K562 (cell line): ENCODE data around the gene PTPN9. TPM values are rescaled to one million over a fixed set of nuclear protein-coding genes. Genes with fewer than 3 reads are reported as not detected.

Source experiments
- ATAC-seq: fragments of 200-7000 bp; cut with Tn5 transposase; 3 replicates; pipeline ENCODE4 v1.9.1; 2020; ENCODE audit warnings: moderate library complexity
- BruUV-seq: library from RNA; stranded (reverse); fragments of 400-500 nt; replicated peaks from 2 replicates; lab custom pipeline; 2021; lab: Mats Ljungman, UMichigan
- CTCF ChIA-PET: fragments of 300-600 bp; formaldehyde crosslinking; extraction: SDS; loops from one replicate; lab custom pipeline; 2021; ENCODE audit warnings: low intra/inter-chr PET ratio; lab: Yijun Ruan, JAX
- POLR2A ChIA-PET: fragments of 300-600, 350-650 bp; sonication (Branson Sonifier 250); formaldehyde crosslinking; extraction: SDS; loops from one replicate; lab custom pipeline; 2021; ENCODE audit warnings: antibody characterized with exemption, inconsistent platforms; lab: Yijun Ruan, JAX
- DNase-seq, 4 experiments: peaks; one replicate each; pipeline versions ENCODE4 v3.0.0 to v3.0.0-alpha.2; 2011 to 2018; ENCODE audit warnings: low spot score in 3 of 4, mixed read lengths in 3 of 4; ENCODE audit errors: extremely low read depth in 1 of 4
- FAIRE-seq: peaks from 2 replicates; lab custom pipeline; 2011; peaks lifted over from hg19 to GRCh38; lab: Jason Lieb, UNC
- H2AFZ ChIP-seq: 2 replicates; pipeline ENCODE4 v1.6.0; 2011; ENCODE audit warnings: low read depth, low read length, control low read depth, inconsistent platforms
- H3K27ac ChIP-seq: fragments of 200-600 bp; 3 replicates; pipeline ENCODE4 v1.8.0; 2011; ENCODE audit warnings: low read depth, mild to moderate bottlenecking, control low read depth, inconsistent platforms, low read length, moderate library complexity, mixed read lengths; ENCODE audit errors: extremely low read depth
- H3K27me3 ChIP-seq, 2 experiments: fragments of 300-600 bp in 1 of 2; 2 replicates in 1 of 2; 3 replicates in 1 of 2; pipeline versions ENCODE4 v1.6.0 to v1.8.0; 2011; ENCODE audit warnings: inconsistent platforms in 2 of 2, low read length in 2 of 2, mild to moderate bottlenecking in 1 of 2, mixed read lengths in 1 of 2, moderate library complexity in 1 of 2; ENCODE audit not compliant: control insufficient read depth in 2 of 2, insufficient read depth in 2 of 2
- H3K36me3 ChIP-seq: fragments of 300-600 bp; 3 replicates; pipeline ENCODE4 v1.8.0; 2011; ENCODE audit warnings: mild to moderate bottlenecking, low read length, inconsistent platforms; ENCODE audit not compliant: control insufficient read depth, insufficient read depth
- H3K4me1 ChIP-seq, 2 experiments: fragments of 200-600 bp in 1 of 2; replicated peaks in 1 of 2; 2 replicates in 1 of 2; 3 replicates in 1 of 2; pipeline versions ENCODE4 v1.5.1 to v1.8.0; 2011; ENCODE audit warnings: inconsistent platforms in 2 of 2, low read length in 2 of 2, mild to moderate bottlenecking in 1 of 2, mixed read lengths in 1 of 2, moderate library complexity in 1 of 2; ENCODE audit not compliant: control insufficient read depth in 2 of 2, insufficient read depth in 2 of 2
- H3K4me2 ChIP-seq: 2 replicates; pipeline ENCODE4 v1.6.1; 2011; ENCODE audit warnings: low read length, control low read depth, inconsistent platforms, mixed read lengths; ENCODE audit not compliant: insufficient read depth
- H3K4me3 ChIP-seq: fragments of 200-600 bp; sonication (generic), shearing (Covaris generic); 2 replicates; pipeline ENCODE4 v1.5.1; 2016; ENCODE audit warnings: control low read depth, inconsistent platforms
- H3K79me2 ChIP-seq: fragments of 200-600 bp; 3 replicates; pipeline ENCODE4 v1.8.0; 2011; ENCODE audit warnings: low read length, inconsistent platforms; ENCODE audit not compliant: control insufficient read depth, insufficient read depth
- H3K9ac ChIP-seq, 2 experiments: 2 replicates each; pipeline versions ENCODE4 v1.6.0 to v1.6.1; 2011; ENCODE audit warnings: low read depth in 2 of 2, low read length in 2 of 2, control low read depth in 1 of 2, inconsistent platforms in 1 of 2, mild to moderate bottlenecking in 1 of 2, mixed read lengths in 1 of 2; ENCODE audit not compliant: insufficient read depth in 1 of 2
- H3K9me1 ChIP-seq: one replicate; pipeline ENCODE4 v1.6.0; 2011; ENCODE audit warnings: inconsistent platforms, mild to moderate bottlenecking, low read length, moderate library complexity; ENCODE audit not compliant: control insufficient read depth, insufficient read depth
- H3K9me3 ChIP-seq: replicated peaks from 2 replicates; pipeline ENCODE4 v1.5.1; 2011; ENCODE audit warnings: low read depth, low read length, inconsistent platforms; ENCODE audit not compliant: control insufficient read depth, insufficient read depth
- H4K20me1 ChIP-seq: replicated peaks from 2 replicates; pipeline ENCODE4 v1.6.1; 2011; ENCODE audit warnings: low read length, inconsistent platforms, mixed read lengths; ENCODE audit not compliant: control insufficient read depth, insufficient read depth
- DNMT1 ChIP-seq: fragments of 450-650 bp; IDR thresholded peaks from 2 replicates; pipeline ENCODE4 v1.6.1; 2016; ENCODE audit warnings: antibody characterized with exemption, mild to moderate bottlenecking
- EZH2 ChIP-seq: IDR thresholded peaks from 2 replicates; pipeline ENCODE4 v1.6.1; 2012; ENCODE audit warnings: low read depth, mild to moderate bottlenecking, inconsistent platforms, low read length, borderline replicate concordance
- FOXJ2 ChIP-seq: fragments of 200-800 bp; sonication (Bioruptor generic); IDR thresholded peaks from 2 replicates; pipeline ENCODE4 v1.6.1; 2016; ENCODE audit warnings: missing genetic modification characterization, missing compliant biosample characterization
- LCOR ChIP-seq: sonication (generic); formaldehyde crosslinking; IDR thresholded peaks from 2 replicates; pipeline ENCODE4 v1.8.0; 2022; ENCODE audit warnings: mild to moderate bottlenecking, missing genetic modification reagents
- LEF1 ChIP-seq: fragments of 450-650 bp; IDR thresholded peaks from 2 replicates; pipeline ENCODE4 v1.6.1; 2016; ENCODE audit warnings: mild to moderate bottlenecking
- SMARCC2 ChIP-seq: fragments of 450-650 bp; IDR thresholded peaks from 2 replicates; pipeline ENCODE4 v1.6.1; 2017; ENCODE audit warnings: antibody characterized with exemption, moderate library complexity, mild to moderate bottlenecking, low read depth
- TEAD2 ChIP-seq: fragments of 450-650 bp; IDR thresholded peaks from 2 replicates; pipeline ENCODE4 v1.6.1; 2016; ENCODE audit warnings: missing genetic modification characterization, control low read depth, missing compliant biosample characterization
- ZNF407 ChIP-seq: fragments of 450-650 bp; IDR thresholded peaks from 2 replicates; pipeline ENCODE4 v1.6.1; 2016; ENCODE audit warnings: low read depth
- WGBS: fragments of 100-300 bp; shearing (Covaris generic); methylation state at CpG from one replicate; pipeline ENCODE4 v1.1.6; 2016; ENCODE audit warnings: low coverage, mixed read lengths; ENCODE audit not compliant: insufficient coverage; ENCODE audit errors: missing lambda C conversion rate; 5-methylcytosine and 5-hydroxymethylcytosine counted together
- in situ Hi-C: fragments of 300-500 bp; cut with MboI; formaldehyde crosslinking; loops from 4 replicates; pipeline ENCODE4 v1.15.0; 2018; ENCODE audit warnings: inconsistent platforms, mixed read lengths
- intact Hi-C: fragments of 100-400 bp; cut with micrococcal nuclease; formaldehyde crosslinking; loops from 2 replicates; pipeline ENCODE4 v1.14.2; 2022
- polyA plus RNA-seq, 8 experiments: library from polyadenylated mRNA; depleted of rRNA in 4 of 8; stranded (reverse) in 5 of 8; unstranded in 3 of 8; fragments of >200 nt; fragmentation: Nextera tagmentation in 2 of 8; fragmentation: Illumina TruSeq in 1 of 8; extraction: Ambion mirVana in 2 of 8; extraction: Trizol in 1 of 8; gene quantifications; 2 replicates each; pipeline versions ENCODE4 v1.2.1 to v1.2.3, GENCODE V29; 2011 to 2014; ENCODE audit warnings: inconsistent platforms in 1 of 8, missing spikeins in 1 of 8
- total RNA-seq, 7 experiments: library from RNA; depleted of rRNA in 6 of 7; stranded (reverse); fragments of >200 nt in 6 of 7; fragmentation: Illumina TruSeq in 2 of 7; extraction: Trizol in 2 of 7; gene quantifications; 2 replicates each; pipeline versions ENCODE4 v1.2.1 to v1.2.3, GENCODE V29; 2011 to 2021; ENCODE audit warnings: low replicate concordance in 1 of 7
- TF ChIP-seq, protein P1 (sequence below): fragments of 250-450 bp; sonication (Bioruptor Pico); IDR thresholded peaks from 2 replicates; pipeline ENCODE4 v1.4.0; 2020; ENCODE audit warnings: mild to moderate bottlenecking, moderate library complexity

PTPN9 gene
- total and polyA plus RNA-seq, 9 of the 15 experiments (the other 6 are each of a cell fraction or from before 2014, with no cell fraction given): 5.0 to 24.0 (median 14.2) TPM

DNA sequence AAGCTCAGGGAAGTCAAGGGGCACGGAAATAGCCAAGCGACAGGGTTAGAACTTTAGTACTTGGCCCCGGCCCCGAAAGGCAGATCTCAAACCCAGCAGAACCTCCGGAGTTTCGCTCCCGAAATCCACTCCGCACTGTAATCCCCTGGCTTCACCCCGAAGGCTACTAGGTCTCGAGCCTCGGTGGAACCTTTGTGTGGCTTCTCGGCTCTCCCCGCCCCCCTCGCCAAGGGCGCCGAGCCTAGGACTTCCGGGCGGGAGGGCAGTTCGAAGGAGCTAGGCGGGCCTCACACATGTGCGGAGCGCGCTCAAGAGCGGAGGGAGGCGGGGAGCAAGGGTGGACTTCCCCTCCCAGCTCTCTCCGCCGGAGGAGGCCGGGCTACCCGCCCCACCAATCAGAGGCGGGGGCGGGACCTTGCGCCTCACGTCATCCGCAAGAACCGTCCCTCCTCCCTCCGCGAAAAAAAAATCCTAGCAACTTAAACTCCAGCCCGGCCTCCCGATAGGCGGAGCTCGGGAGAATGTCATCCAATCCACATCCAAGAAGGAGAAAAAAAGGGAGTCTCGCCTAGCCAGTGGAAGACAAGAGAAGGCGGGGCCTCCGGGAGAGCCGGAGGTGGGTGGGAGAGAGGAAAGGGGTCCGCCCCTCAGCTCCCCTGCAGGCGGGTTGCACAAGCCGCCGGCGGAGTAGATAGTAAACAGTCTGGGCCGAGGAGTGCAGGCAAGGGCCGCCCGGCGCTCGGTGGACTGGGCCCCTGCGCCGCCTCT is 125.2 kb downstream of the PTPN9 start:
- peak overlapping the region; percentile 97 for H3K27ac ChIP-seq
- no peaks in the 10 kb centered on the region for H3K36me3 ChIP-seq
- no peaks in the 10 kb centered on the region for H3K9me3 ChIP-seq
- intact Hi-C loops: loop anchor here (1.0 to 5.0 kb wide), 2 partner anchors 86 to 123 kb away; partner anchors contain the start of genes MAN2C1 and PTPN9
- DNase-seq (peak; percentile 88 to 99 (median 92)), FAIRE-seq (peak; percentile 99), ATAC-seq (peak; percentile 64)
- H3K27me3 ChIP-seq: no peaks in the 10 kb centered on the region
- H3K9me1 ChIP-seq: no peaks in the 10 kb centered on the region
- H3K4me2 ChIP-seq: peak overlapping the region; percentile 99
- peaks cover 13 to 33% of the 10 kb centered on the region in 2 experiments; a peak in 3 of 5 replicates for H3K4me1 ChIP-seq
- peaks cover 6% of the 10 kb centered on the region for H4K20me1 ChIP-seq
- ChIA-PET CTCF (no interaction called here), POLR2A (interaction anchor here (0.6 to 1.8 kb wide), 18 partner anchors 10 to 446 kb away, joined by 3 to 7 read pairs (median 4); partner anchors contain the start of genes IMP3, MAN2C1 and SNUPN)
- H3K79me2 ChIP-seq: peaks cover 42% of the 10 kb centered on the region
- H3K9ac ChIP-seq: peak overlapping the region; percentile 98
- peak overlapping the region; percentile 86 for H3K4me3 ChIP-seq
- H2AFZ ChIP-seq: peak overlapping the region; percentile 97
- BruUV-seq: no TSS peak
- under 1% methylated on average over 33 of the region's 57 CpGs for WGBS
- in situ Hi-C loops: no loop called here
- TF ChIP-seq SMARCC2: no peak
- TF ChIP-seq LCOR (CRISPR knock-in tag): no peak
- TF ChIP-seq TEAD2 (tag): no peak
- TF ChIP-seq FOXJ2 (tag): no peak
- TF ChIP-seq, protein P1, sequence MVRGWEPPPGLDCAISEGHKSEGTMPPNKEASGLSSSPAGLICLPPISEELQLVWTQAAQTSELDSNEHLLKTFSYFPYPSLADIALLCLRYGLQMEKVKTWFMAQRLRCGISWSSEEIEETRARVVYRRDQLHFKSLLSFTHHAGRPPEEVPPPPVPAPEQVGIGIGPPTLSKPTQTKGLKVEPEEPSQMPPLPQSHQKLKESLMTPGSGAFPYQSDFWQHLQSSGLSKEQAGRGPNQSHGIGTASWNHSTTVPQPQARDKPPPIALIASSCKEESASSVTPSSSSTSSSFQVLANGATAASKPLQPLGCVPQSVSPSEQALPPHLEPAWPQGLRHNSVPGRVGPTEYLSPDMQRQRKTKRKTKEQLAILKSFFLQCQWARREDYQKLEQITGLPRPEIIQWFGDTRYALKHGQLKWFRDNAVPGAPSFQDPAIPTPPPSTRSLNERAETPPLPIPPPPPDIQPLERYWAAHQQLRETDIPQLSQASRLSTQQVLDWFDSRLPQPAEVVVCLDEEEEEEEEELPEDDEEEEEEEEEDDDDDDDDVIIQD (CRISPR knock-in tag): no peak
- TF ChIP-seq DNMT1: no peak
- no peak for TF ChIP-seq ZNF407
- TF ChIP-seq EZH2: no peak
- no peak for TF ChIP-seq LEF1
